Right ventricle myocardium inferior (tissue), 1 donor: ENCODE data around the gene ACACB. TPM values are rescaled to one million over a fixed set of nuclear protein-coding genes. Genes with fewer than 3 reads are reported as not detected.

ENCODE experiments used
- ATAC-seq: fragments of 200-7000 bp; cut with Tn5 transposase; one replicate; pipeline ENCODE4 v1.9.1; 2020; ENCODE audit warnings: mild to moderate bottlenecking, moderate library complexity
- DNase-seq: peaks from one replicate; pipeline ENCODE4 v3.0.0; 2021; ENCODE audit errors: missing footprints
- intact Hi-C: fragments of 100-400 bp; cut with DNase I; formaldehyde crosslinking; loops from one replicate; pipeline ENCODE4 v1.11.0; 2022
- total RNA-seq: library from RNA; stranded (reverse); fragmentation: NEBNext Ultra II Directional; extraction: Animal tissue kit (Norgen Biotek cat#: 25700); gene quantifications from one replicate; pipeline ENCODE4 v1.2.1, GENCODE V29; 2021
- donor health status: DM: no; HTN: yes; CAD: no; lungs with severe emphysema.

ACACB gene
- total RNA-seq, 1 donor from 2014 or later = 150 TPM

DNA sequence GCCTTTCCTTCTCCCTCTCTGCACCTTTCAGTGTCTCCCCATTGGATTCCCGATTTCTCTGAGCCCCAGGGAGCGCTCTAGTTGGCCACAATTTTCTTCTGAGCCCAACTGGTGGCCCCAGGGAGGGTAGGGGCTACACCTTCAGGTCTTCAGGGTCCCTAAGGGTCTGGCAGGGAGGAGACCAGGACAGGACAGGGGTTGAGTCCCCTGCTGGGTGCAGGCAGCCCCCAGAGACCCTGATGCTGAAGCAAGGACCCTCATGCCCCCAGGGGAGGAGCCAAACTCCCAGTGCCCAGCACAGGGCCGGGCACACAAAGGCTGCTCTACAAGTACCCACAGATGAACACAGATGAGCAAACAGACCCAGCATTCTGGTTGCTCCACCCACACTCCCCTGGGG is 180.0 kb downstream of the ACACB start:
- intact Hi-C loops = no loop called here
- no peak for ATAC-seq
- DNase-seq = no peak

DNA sequence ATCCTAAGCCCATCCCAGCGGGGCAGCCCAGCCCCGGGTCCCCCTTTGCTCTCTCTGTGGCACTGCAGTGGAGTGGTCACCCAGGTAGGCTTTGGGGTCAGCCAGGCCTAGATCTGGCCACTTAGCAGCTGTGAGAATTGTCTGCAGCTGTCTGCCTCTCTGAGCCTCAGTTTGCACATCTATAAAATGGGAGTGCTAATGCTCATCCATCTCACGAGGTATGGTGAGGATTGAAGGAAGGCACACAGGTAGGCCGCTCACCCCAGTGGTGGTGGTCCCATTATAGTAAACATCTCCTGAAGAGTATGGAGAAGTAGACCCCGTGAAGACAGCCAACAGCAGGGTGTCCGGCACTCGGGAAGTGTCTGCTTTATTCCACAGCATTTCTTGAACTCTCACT is 183.5 kb downstream of the ACACB start:
- intact Hi-C loops = no loop called here
- no peak for DNase-seq
- ATAC-seq = no peak

DNA sequence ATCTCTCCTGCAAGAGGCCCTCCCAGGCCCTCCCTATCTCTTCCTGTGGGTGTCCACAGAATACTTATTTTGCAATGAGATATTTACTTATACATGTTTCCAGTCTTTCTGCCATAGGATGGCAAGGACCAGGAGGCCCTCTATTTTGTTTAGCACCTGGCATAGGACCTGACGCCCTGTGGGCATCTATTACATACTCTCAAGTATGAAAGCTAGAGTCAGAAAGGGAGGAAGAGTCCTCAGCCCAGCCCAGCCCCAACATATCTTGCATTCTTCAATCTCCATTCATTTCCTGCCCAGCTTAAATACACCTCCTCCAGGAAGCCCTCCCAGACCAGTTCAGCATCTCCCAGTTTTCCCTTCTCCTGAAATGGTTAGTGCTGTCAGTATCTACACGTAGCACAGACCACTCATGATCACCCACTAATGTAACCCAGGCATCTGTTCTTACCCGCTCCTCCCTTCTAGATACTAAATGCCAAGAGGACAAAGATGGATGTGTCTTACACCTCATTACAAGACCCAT is 185.3 kb downstream of the ACACB start:
- intact Hi-C loops = no loop called here
- ATAC-seq = no peak
- DNase-seq = no peak

DNA sequence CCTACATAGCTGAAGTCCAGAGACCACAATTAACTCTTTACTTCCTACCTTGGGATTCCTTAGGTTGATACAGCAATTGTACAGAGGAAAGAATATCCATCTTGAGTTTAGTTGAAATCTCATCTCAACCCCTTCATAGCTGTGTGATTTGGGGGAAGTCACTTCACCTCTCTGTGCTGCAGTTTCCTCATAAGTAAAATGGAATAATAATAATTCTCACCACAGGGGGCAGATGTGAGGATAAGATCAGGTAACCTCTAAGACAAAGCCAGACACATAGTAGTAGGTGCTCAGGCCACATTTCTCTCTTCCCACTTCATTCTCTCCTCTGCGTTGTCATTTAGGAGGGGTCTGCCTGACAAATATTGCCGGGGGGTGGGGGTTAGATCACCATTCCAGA is 186.0 kb downstream of the ACACB start:
- intact Hi-C loops = no loop called here
- ATAC-seq = no peak
- no peak for DNase-seq

DNA sequence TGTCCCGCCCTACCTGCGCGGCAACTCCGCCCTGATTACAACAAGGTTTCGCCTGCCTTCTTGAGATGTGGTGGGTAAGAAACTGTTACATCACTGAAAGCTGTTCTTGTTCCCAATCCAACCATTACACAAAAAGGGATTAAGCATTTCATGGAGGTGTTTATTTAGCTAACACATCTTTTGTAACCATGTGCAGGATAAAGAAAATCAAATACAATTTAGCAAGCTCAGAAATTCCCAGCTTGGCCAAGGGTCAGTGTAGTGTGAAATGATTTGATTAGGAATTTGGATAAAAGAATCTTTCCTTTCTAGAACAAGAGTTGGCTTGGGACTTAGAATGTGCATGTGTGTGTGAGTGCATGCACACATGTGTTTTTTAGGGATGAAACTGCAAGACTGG is 186.4 kb downstream of the ACACB start:
- DNase-seq (no peak), ATAC-seq (no peak)
- intact Hi-C loops = no loop called here

DNA sequence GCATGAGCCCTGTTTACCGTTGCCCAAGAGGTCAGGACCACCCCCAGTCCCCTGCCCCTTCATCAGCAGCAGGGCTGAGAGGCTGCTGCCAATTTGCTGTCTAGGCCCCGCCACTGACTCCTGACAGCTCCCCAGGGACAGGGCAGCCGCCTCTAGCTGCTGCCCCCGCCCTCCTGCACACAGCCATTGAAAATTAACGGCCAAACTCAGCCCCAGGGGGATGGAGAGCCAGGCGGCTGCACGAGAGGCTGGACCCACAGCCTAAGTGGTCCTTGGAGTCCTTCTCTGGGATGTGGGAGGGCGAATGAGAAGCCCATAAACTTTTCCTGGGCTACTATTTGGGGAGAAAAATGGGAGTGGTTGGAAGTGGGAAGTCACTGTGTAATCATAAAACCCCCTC is 188.1 kb downstream of the ACACB start:
- no peak for ATAC-seq
- intact Hi-C loops = no loop called here
- no peak for DNase-seq

DNA sequence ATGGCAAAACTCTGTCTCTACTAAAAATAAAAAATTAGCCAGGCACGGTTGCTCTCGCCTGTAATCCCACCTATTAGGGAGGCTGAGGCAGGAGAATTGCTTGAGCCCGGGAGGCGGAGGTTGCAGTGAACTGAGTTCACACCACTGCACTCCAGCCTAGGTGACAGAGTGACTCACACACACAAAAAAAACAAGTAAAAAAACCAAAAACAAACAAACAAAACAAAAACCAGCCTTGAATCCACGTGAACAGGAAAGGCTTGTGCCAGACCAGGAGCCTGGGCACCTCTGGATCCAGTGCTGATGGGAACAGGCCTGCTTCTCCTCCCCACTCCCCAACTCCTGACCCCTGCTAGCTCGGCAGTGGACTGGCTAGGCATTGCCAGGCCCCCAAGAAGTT is 189.2 kb downstream of the ACACB start:
- intact Hi-C loops = no loop called here
- DNase-seq (no peak), ATAC-seq (no peak)

DNA sequence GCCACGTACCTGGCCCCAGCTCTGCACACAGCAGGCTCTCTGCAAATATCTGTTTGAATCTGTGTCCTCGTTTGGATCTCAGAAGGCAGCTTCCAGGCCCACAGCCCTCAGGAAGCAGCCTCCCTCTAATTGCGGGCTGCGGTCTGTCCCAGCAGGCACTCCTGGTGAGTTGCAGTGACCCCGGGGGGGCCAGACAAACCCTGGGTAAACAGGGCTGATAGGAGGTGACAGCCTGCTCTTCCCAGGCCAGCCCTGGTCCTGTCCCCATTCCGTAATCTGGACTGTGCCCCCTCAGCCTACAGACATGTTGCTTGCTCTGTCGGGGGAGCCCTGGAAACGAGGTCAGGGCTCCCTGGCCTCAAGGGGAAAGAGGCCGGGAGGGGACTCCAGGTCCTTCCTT is 190.7 kb downstream of the ACACB start:
- intact Hi-C loops = no loop called here
- DNase-seq (no peak), ATAC-seq (no peak)

DNA sequence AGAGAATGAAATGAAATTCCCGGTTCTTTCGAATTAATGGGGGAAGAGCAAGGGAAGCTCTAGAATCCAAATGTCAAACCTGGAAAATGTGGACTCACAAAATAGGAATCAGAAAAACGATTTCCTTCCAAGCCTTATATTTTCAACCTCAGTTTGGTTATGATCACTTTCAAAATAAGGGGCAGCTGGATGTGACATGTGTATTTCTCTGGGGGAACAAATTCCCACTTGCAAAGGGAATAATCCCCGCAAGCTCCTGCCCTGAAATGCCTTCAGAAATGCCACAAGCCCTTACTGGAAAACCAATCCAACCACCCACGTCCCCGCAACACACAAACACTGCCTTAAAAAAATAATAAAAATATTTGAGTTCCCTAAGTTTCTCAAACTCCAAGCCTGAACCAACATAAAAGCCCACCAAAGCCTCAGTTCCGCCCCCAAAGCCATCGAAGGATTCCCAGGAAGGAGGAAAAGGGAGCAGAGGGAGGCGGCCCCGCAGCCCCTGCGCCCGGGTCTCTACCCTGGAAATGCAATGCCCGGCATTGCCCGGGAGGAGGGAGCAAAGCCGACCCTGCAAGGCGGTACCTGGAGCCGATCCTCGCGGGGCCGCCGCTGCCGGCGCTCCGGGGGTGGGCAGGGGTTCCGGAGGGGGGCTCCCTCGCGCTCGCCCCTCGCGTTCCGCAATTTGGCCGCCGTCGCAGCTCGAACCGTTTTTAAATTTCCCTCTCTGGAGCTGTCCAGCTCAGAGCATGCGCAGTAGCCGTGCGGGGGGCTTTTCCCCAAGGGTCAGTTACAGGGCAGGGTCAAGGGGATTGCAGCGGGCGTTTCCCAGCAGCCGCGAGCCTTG is 192.4 kb downstream of the ACACB start, which contains the start of gene FOXN4:
TSS of gene FOXN4 (minus strand) at position 751 of the 847 bp plus-strand sequence. CDS start 963 bp downstream, outside the sequence.
- DNase-seq (no peak), ATAC-seq (no peak)
- intact Hi-C loops = no loop called here

DNA sequence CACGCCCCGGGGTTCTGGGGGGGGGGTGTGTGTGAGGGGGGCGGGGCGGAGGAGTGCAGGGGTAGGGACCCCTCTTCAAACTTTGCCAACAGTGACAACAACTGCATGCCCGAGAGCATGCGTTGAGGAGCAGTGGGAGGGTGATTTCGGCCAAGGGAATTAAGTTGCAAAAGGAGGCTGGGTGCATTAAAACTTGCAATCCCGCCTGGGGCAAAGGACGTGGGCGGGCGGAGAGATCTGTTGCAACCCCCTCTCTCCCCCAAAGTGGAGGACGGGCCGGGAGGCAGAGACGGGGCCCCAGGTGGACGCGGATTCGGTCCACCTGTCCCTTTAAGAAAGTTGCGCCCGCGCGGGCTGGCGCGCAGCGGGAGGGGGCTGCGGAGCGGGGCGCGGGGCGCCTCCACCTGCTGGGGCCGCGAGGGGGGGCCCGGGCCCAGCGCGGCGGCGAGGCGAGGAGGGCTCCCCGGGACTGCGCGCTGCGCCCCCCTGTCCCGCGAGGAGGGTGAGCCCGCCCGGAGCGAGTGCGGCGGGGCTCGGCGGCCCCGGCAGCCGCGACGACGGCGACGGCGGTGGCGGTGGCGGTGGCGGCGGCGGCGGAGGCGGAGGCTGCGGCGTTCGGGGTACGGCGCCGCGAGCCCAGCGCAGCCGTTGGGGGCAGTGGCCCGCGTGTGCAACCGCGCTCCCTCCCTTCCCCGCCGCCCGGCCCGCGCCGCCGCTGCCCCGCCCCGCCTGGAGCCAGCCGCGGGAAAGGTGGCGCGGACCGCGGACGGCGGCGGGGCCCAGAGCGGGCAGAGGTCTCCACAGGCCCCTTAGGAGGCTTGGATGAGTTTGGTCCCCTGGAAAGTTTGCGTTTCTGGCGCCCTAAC is 193.2 kb downstream of the ACACB start:
- DNase-seq (no peak), ATAC-seq (no peak)
- intact Hi-C loops = no loop called here

DNA sequence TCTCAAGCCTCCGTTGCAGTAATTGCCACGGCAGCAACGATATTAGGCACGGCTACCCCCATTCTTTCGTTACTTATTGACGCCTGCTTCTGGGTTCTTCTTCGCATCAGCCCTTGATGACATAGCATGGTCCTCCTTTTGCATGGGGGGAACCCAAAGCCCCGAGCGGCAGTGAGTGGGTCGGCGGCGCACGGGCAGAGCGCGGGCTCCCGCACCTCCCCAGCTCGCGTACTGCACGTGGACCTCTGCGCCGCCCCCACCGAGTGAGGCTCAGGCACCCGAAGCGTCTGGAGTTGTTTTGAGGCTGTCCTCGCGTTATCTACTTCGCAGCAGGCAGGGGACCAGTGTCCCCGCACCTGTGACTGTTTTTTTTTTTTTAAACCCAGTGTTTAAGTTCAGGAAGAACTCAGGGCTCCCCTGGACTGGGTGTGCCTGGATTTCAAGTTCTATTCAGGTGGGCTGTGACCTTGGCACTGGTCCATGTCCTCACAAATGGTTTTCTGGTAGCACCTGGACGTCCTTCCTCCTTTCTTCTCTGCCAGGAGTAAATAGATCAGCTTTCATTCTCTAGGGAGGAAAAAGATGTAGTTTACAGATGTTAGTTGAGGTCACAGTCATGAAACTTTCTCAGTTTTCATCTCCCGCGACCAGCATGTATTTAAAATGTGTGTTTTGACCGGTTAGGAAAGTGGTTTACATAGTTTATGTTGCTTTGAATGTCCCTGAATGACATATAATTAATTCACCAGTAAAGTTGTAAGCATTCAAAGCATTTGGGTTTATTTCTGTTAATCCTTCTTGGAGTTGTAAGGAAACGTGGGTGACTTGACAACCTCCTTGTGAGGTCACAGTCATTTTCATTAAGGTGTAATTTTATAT is 194.1 kb downstream of the ACACB start:
- no peak for DNase-seq
- intact Hi-C loops = no loop called here
- ATAC-seq = no peak

Other genes starting within 250 kb of the ACACB start
- not detected for gene DAO, start 236.5 kb upstream of the ACACB start, total RNA-seq
- 5.5 TPM for gene SVOP, start 95.5 kb upstream of the ACACB start, total RNA-seq
- 13.5 TPM for gene USP30, start 64.0 kb upstream of the ACACB start, total RNA-seq
- 7.7 TPM for gene ALKBH2, start 23.1 kb upstream of the ACACB start, total RNA-seq
- 26.9 TPM for gene UNG, start 19.0 kb upstream of the ACACB start, total RNA-seq
- gene FOXN4, start 192.7 kb downstream of the ACACB start, total RNA-seq = not detected
- gene MYO1H, start 231.3 kb downstream of the ACACB start, total RNA-seq = 0.16 TPM